T-helper 2 cell treated with Interferon-gamma antibody and Interleukin-4, amounts not matched to agents 5 μg/mL and 100 μg/mL, for 36 hours (primary cell): Measurements from ENCODE around the gene TSNAXIP1.
"Not testable (repeated sequence)": the region's sequence is repeated elsewhere in the genome, so short reads cannot be mapped to it uniquely, and the experiment has no call there.

Source experiments
- DNase-seq: peaks from one replicate; pipeline ENCODE4 v3.0.0; 2021; ENCODE audit warnings: low spot score
- H3K27ac Mint-ChIP-seq: one replicate; pipeline ENCODE4 v1.8.0; 2021; ENCODE audit warnings: mild to moderate bottlenecking, mixed read lengths
- H3K27me3 Mint-ChIP-seq: one replicate; pipeline ENCODE4 v1.8.0; 2021; ENCODE audit warnings: low read depth, mixed read lengths
- H3K36me3 Mint-ChIP-seq: one replicate; pipeline ENCODE4 v1.8.0; 2021; ENCODE audit warnings: low read depth, mixed read lengths
- H3K4me1 Mint-ChIP-seq: one replicate; pipeline ENCODE4 v1.8.0; 2021; ENCODE audit warnings: low read depth, mixed read lengths
- H3K4me3 Mint-ChIP-seq: one replicate; pipeline ENCODE4 v1.8.0; 2022; ENCODE audit warnings: mild to moderate bottlenecking, moderate library complexity, mixed read lengths
- H3K9me3 Mint-ChIP-seq: one replicate; pipeline ENCODE4 v1.8.0; 2021; ENCODE audit warnings: mixed read lengths

The TSNAXIP1 gene

GRCh38 chr16:67833415-67834241 is 26.9 kb downstream of the TSNAXIP1 start:
- peak; percentile 93 for DNase-seq
- Mint-ChIP-seq H3K9me3 (no peaks in the 10 kb centered on the region), H3K36me3 (peaks cover 12% of the 10 kb centered on the region), H3K27ac (peak overlapping the region; percentile 85), H3K4me1 (peaks cover 11% of the 10 kb centered on the region), H3K4me3 (peak overlapping the region; percentile 94), H3K27me3 (no peaks in the 10 kb centered on the region)

GRCh38 chr16:67834242-67834614 is 27.5 kb downstream of the TSNAXIP1 start:
- peak overlapping the region; percentile 94 for H3K4me3 Mint-ChIP-seq
- H3K36me3 Mint-ChIP-seq, result peaks cover 12% of the 10 kb centered on the region
- DNase-seq, result no peak
- H3K27ac Mint-ChIP-seq, result no peak overlapping the region
- no peaks in the 10 kb centered on the region for H3K27me3 Mint-ChIP-seq
- H3K9me3 Mint-ChIP-seq, result no peaks in the 10 kb centered on the region
- H3K4me1 Mint-ChIP-seq, result peaks cover 11% of the 10 kb centered on the region

- not testable (repeated sequence) for DNase-seq, H3K27ac Mint-ChIP-seq, H3K9me3 Mint-ChIP-seq, H3K36me3 Mint-ChIP-seq, H3K27me3 Mint-ChIP-seq, H3K4me3 Mint-ChIP-seq
- peaks cover 15% of the 10 kb centered on the region for H3K4me1 Mint-ChIP-seq
Observed at GRCh38 chr16:67837190-67837589, 30.5 kb downstream of the TSNAXIP1 start.

GRCh38 chr16:67837811-67838210 is 31.1 kb downstream of the TSNAXIP1 start:
- Mint-ChIP-seq H3K36me3 (no peaks in the 10 kb centered on the region), H3K27ac (no peak overlapping the region), H3K9me3 (no peaks in the 10 kb centered on the region), H3K4me1 (peaks cover 12% of the 10 kb centered on the region), H3K4me3 (no peak overlapping the region), H3K27me3 (no peaks in the 10 kb centered on the region)
- no peak for DNase-seq

GRCh38 chr16:67841198-67841815 is 34.6 kb downstream of the TSNAXIP1 start:
- Mint-ChIP-seq H3K27me3 (no peaks in the 10 kb centered on the region), H3K36me3 (peaks cover 4% of the 10 kb centered on the region), H3K27ac (peak overlapping the region; percentile 95), H3K4me3 (peak overlapping the region; percentile 92), H3K4me1 (peaks cover 30% of the 10 kb centered on the region), H3K9me3 (no peaks in the 10 kb centered on the region)
- DNase-seq, result no peak

GRCh38 chr16:67841816-67842508 is 35.3 kb downstream of the TSNAXIP1 start, which contains the start of gene THAP11:
THAP11 (plus strand) TSS chr16:67842320; CDS start chr16:67842555, 235 bp downstream.
- H3K27me3 Mint-ChIP-seq, result no peaks in the 10 kb centered on the region

GRCh38 chr16:67842509-67843342 is 36.0 kb downstream of the TSNAXIP1 start:
- Mint-ChIP-seq H3K36me3 (peaks cover 4% of the 10 kb centered on the region), H3K27me3 (no peaks in the 10 kb centered on the region), H3K4me1 (peaks cover 33% of the 10 kb centered on the region), H3K4me3 (peak overlapping the region; percentile 93), H3K27ac (peak overlapping the region; percentile 96), H3K9me3 (no peaks in the 10 kb centered on the region)
- peak; percentile 51 for DNase-seq

More at GRCh38 chr16:67841816-67842508, 35.3 kb downstream of the TSNAXIP1 start, which contains the start of gene THAP11:
- Mint-ChIP-seq H3K4me3 (peak within 1 kb of the TSS; percentile 93), H3K4me1 (peaks cover 30% of the 10 kb centered on the region), H3K27ac (peak within 1 kb of the TSS; percentile 96), H3K36me3 (peaks cover 4% of the 10 kb centered on the region), H3K9me3 (no peaks in the 10 kb centered on the region)
- DNase-seq, result peak; percentile 91

GRCh38 chr16:67843343-67843765 is 36.7 kb downstream of the TSNAXIP1 start:
- H3K9me3 Mint-ChIP-seq, result no peaks in the 10 kb centered on the region

GRCh38 chr16:67844497-67844896 is 37.8 kb downstream of the TSNAXIP1 start:
- no peak for DNase-seq
- peaks cover 43% of the 10 kb centered on the region for H3K4me1 Mint-ChIP-seq
- H3K27ac Mint-ChIP-seq, result no peak overlapping the region
- no peaks in the 10 kb centered on the region for H3K9me3 Mint-ChIP-seq
- peaks cover 4% of the 10 kb centered on the region for H3K36me3 Mint-ChIP-seq
- H3K27me3 Mint-ChIP-seq, result no peaks in the 10 kb centered on the region
- peak overlapping the region; percentile 93 for H3K4me3 Mint-ChIP-seq

More at GRCh38 chr16:67843343-67843765, 36.7 kb downstream of the TSNAXIP1 start:
- Mint-ChIP-seq H3K27me3 (no peaks in the 10 kb centered on the region), H3K4me1 (peaks cover 39% of the 10 kb centered on the region), H3K27ac (peak overlapping the region; percentile 96), H3K36me3 (peaks cover 4% of the 10 kb centered on the region), H3K4me3 (peak overlapping the region; percentile 93)
- DNase-seq, result no peak

GRCh38 chr16:67845291-67846062 is 38.8 kb downstream of the TSNAXIP1 start:
- peak; percentile 13 for DNase-seq
- Mint-ChIP-seq H3K4me1 (peaks cover 45% of the 10 kb centered on the region), H3K27me3 (no peaks in the 10 kb centered on the region), H3K27ac (peak overlapping the region; percentile 89), H3K9me3 (no peaks in the 10 kb centered on the region), H3K4me3 (peak overlapping the region; percentile 90), H3K36me3 (peaks cover 7% of the 10 kb centered on the region)

- no peaks in the 10 kb centered on the region for H3K27me3 Mint-ChIP-seq
- H3K27ac Mint-ChIP-seq, result peak overlapping the region; percentile 89
- no peak for DNase-seq
- H3K4me1 Mint-ChIP-seq, result peaks cover 45% of the 10 kb centered on the region
- peaks cover 7% of the 10 kb centered on the region for H3K36me3 Mint-ChIP-seq
- peak overlapping the region; percentile 90 for H3K4me3 Mint-ChIP-seq
- H3K9me3 Mint-ChIP-seq, result no peaks in the 10 kb centered on the region
Observed at GRCh38 chr16:67846063-67846319, 39.3 kb downstream of the TSNAXIP1 start.

- H3K4me3 Mint-ChIP-seq, result peak within 1 kb of the TSS; percentile 91
- no peaks in the 10 kb centered on the region for H3K9me3 Mint-ChIP-seq
- H3K27ac Mint-ChIP-seq, result peak within 1 kb of the TSS; percentile 89
- H3K27me3 Mint-ChIP-seq, result no peaks in the 10 kb centered on the region
- peak; percentile 96 for DNase-seq
- H3K36me3 Mint-ChIP-seq, result peaks cover 7% of the 10 kb centered on the region
- H3K4me1 Mint-ChIP-seq, result peaks cover 44% of the 10 kb centered on the region
Observed at GRCh38 chr16:67846320-67847063, 39.8 kb downstream of the TSNAXIP1 start, which contains the start of gene NUTF2. NUTF2 (plus strand) TSS chr16:67846933; CDS start chr16:67865131, 18,198 bp downstream.
